ENCODE results near the gene CCDC89. TPM values are rescaled to one million over a fixed set of nuclear protein-coding genes. Genes with fewer than 3 reads are reported as not detected.

CCDC89 gene
- total RNA-seq, 4 donors from 2014 or later, result 0.77 to 14.0 (median 4.4) TPM; not detected in 1

DNA sequence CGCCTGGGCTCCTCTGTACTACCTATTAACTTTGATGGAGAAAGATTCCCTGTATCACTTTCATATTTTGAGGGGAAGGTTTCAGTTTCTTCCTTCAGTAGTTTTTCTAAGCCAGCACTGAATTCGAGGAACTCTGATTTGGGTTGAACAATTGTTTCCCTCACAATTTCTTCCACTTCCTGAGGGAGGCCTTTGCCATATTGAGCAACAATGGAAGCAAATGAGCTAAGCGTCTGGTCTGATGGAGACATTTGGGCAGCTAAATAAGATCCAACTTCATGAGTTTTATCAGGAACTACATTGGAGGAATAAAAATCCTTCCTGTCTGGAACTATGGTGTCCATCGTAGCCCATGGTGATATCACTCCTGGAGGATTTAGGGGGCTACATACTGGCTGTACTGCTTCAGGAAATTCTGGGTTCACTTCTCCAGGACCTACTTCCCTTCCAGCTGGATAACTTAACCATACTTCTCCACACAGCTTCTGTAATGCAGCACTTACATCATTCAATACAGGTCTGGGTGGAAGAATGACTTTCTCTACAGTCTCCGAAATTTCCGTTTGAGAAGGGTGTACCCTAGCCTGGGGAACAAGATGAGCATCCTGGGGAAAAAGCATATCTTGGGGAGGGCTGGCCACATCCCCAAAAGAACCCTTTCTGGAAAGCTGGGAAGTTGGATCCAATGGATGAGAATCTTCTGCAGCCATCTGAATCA lies 38.9 kb upstream of the CCDC89 start:
- TF ChIP-seq POLR2A (IDR thresholded peaks at IDR 0.05), result no peak
- TF ChIP-seq, protein P1, sequence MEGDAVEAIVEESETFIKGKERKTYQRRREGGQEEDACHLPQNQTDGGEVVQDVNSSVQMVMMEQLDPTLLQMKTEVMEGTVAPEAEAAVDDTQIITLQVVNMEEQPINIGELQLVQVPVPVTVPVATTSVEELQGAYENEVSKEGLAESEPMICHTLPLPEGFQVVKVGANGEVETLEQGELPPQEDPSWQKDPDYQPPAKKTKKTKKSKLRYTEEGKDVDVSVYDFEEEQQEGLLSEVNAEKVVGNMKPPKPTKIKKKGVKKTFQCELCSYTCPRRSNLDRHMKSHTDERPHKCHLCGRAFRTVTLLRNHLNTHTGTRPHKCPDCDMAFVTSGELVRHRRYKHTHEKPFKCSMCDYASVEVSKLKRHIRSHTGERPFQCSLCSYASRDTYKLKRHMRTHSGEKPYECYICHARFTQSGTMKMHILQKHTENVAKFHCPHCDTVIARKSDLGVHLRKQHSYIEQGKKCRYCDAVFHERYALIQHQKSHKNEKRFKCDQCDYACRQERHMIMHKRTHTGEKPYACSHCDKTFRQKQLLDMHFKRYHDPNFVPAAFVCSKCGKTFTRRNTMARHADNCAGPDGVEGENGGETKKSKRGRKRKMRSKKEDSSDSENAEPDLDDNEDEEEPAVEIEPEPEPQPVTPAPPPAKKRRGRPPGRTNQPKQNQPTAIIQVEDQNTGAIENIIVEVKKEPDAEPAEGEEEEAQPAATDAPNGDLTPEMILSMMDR (IDR thresholded peaks at IDR 0.05), result no peak
- intact Hi-C loops (cut with DNase I; ENCODE audit: low total_unique reads), result no loop called here
- DNase-seq, result no peak

GRCh38 chr11:85723088-85723487 lies 37.1 kb upstream of the CCDC89 start:
- Histone ChIP-seq H3K4me1 (no peaks in the 10 kb centered on the region), H3K4me3 (no peak overlapping the region), H3K27me3 (no peaks in the 10 kb centered on the region), H3K27ac (no peak overlapping the region), H3K9me3 (no peaks in the 10 kb centered on the region), H3K36me3 (no peaks in the 10 kb centered on the region)
- DNase-seq, result no peak
- no peak for TF ChIP-seq POLR2A (IDR thresholded peaks at IDR 0.05)
- TF ChIP-seq, protein P1 (IDR thresholded peaks at IDR 0.05), result no peak
- intact Hi-C loops (cut with DNase I; ENCODE audit: low total_unique reads), result no loop called here

More for the DNA sequence above, 38.9 kb upstream of the CCDC89 start:
- no peaks in the 10 kb centered on the region for H3K27me3 ChIP-seq
- no peaks in the 10 kb centered on the region for H3K4me1 ChIP-seq
- no peak overlapping the region for H3K27ac ChIP-seq
- H3K36me3 ChIP-seq, result no peaks in the 10 kb centered on the region
- H3K9me3 ChIP-seq, result no peaks in the 10 kb centered on the region
- no peak overlapping the region for H3K4me3 ChIP-seq

DNA sequence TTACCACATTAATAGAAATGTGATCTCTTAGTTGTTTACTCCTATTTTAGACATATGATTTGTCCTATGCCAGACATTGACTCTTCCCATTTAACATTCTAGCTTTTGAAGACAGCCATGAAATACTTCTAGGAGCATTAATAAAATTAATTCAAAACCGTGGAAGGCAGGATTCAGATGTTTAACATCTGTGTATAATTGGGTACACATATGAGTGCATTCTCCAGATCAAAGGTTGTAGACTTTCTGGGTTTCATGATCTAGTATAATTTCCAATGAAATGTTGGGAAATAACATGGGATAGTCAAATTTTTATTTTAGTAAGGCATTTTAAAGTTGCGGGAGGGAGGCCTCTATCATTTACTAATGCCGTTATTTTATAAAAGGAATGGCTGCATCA lies 35.2 kb upstream of the CCDC89 start:
- Histone ChIP-seq H3K27me3 (no peaks in the 10 kb centered on the region), H3K4me1 (no peaks in the 10 kb centered on the region), H3K4me3 (no peak overlapping the region), H3K9me3 (no peaks in the 10 kb centered on the region), H3K36me3 (no peaks in the 10 kb centered on the region), H3K27ac (no peak overlapping the region)
- intact Hi-C loops (cut with DNase I; ENCODE audit: low total_unique reads), result no loop called here
- DNase-seq, result no peak
- TF ChIP-seq, protein P1 (IDR thresholded peaks at IDR 0.05), result no peak
- no peak for TF ChIP-seq POLR2A (IDR thresholded peaks at IDR 0.05)

DNA sequence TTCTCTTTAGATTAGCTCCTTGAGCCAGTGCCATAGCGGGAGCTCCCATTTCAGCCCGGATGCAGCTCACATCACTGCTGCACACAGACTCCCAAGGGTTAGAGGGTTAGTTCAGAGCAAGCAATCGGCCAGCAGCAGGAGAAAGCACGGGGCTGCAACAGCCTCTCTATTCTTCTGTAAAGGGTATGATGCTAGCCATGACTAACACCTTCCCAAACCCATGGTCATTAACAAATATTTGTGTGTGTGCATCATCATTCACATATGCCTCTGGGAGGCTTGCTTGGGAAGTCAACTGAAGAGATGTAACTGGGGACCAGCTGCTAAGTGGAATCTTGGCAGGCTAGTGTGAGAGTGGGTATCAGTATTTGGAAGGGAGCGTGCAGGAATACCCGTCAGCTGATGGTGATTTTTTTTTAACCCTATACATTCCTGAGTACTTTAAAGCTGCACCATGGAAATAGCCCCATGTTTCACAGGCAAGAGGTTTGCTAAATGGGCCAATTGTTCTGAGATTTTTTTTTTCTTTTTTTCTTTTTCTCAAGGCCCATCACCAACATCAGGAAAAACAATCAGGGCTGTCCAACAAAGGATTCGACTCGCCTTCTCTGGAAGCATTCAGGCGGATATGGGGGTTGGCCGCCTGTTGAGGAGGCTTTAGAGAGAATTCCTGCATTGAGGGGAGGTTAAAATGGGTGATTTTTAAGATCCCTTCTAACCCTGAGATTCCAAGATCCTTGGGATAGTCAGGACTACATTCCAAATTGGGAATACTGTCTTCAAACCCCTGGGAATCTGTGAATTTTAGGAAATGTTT lies 33.2 kb upstream of the CCDC89 start:
- intact Hi-C loops (cut with DNase I; ENCODE audit: low total_unique reads), result no loop called here
- Histone ChIP-seq H3K27me3 (no peaks in the 10 kb centered on the region), H3K4me3 (no peak overlapping the region), H3K36me3 (no peaks in the 10 kb centered on the region), H3K27ac (no peak overlapping the region), H3K9me3 (no peaks in the 10 kb centered on the region), H3K4me1 (no peaks in the 10 kb centered on the region)
- DNase-seq, result no peak
- TF ChIP-seq, protein P1 (IDR thresholded peaks at IDR 0.05), result no peak
- TF ChIP-seq POLR2A (IDR thresholded peaks at IDR 0.05), result no peak

Data from uterus (tissue), 4 donors.